GM21447 (cell line): ENCODE results near the gene RNF10.
A peak's percentile ranks its signal among the peaks of the same experiment; 100 is the strongest.
"Not testable (repeated sequence)": the region's sequence is repeated elsewhere in the genome, so short reads cannot be mapped to it uniquely, and the experiment has no call there.

ENCODE experiments used
- ATAC-seq: cut with Tn5 transposase; IDR thresholded peaks from one replicate; pipeline ENCODE4 v1.9.1; 2021; ENCODE audit not compliant: unreplicated experiment

The RNF10 gene

GRCh38 chr12:120534203-120534702 is at the start of gene RNF10:
TSS of gene RNF10 (plus strand) at chr12:120534356. CDS start at chr12:120534812, 456 bp downstream.
- peak; percentile 70 for ATAC-seq

- ATAC-seq: no peak
Observed at GRCh38 chr12:120485961-120486881, 47.9 kb upstream of the RNF10 start.

- ATAC-seq: not testable (repeated sequence)
Observed at GRCh38 chr12:120487552-120487951, 46.6 kb upstream of the RNF10 start.

GRCh38 chr12:120488057-120488640 is 46.0 kb upstream of the RNF10 start:
- no peak for ATAC-seq

- no peak for ATAC-seq
Observed at GRCh38 chr12:120489018-120489417, 45.1 kb upstream of the RNF10 start.

- no peak for ATAC-seq
Observed at GRCh38 chr12:120490325-120490724, 43.8 kb upstream of the RNF10 start.

GRCh38 chr12:120490833-120491512 is 43.2 kb upstream of the RNF10 start:
- no peak for ATAC-seq

GRCh38 chr12:120495186-120495730 is 38.9 kb upstream of the RNF10 start:
- no peak for ATAC-seq

GRCh38 chr12:120495731-120496412 is 38.3 kb upstream of the RNF10 start, which contains the start of gene DYNLL1:
TSS of gene DYNLL1 (plus strand) at chr12:120496113. CDS start at chr12:120496422, 309 bp downstream.
- ATAC-seq: peak; percentile 94

GRCh38 chr12:120496413-120497340 is 37.5 kb upstream of the RNF10 start:
- peak; percentile 21 for ATAC-seq

- ATAC-seq: no peak
Observed at GRCh38 chr12:120497524-120498150, 36.5 kb upstream of the RNF10 start.

- ATAC-seq: no peak
Observed at GRCh38 chr12:120498870-120499515, 35.2 kb upstream of the RNF10 start.

- no peak for ATAC-seq
Observed at GRCh38 chr12:120500581-120500980, 33.6 kb upstream of the RNF10 start.

GRCh38 chr12:120504587-120504986 is 29.6 kb upstream of the RNF10 start:
- ATAC-seq: no peak

GRCh38 chr12:120508537-120508936 is 25.6 kb upstream of the RNF10 start:
- ATAC-seq: no peak

- no peak for ATAC-seq
Observed at GRCh38 chr12:120514002-120514401, 20.2 kb upstream of the RNF10 start.

- no peak for ATAC-seq
Observed at GRCh38 chr12:120515496-120515895, 18.7 kb upstream of the RNF10 start.

GRCh38 chr12:120519324-120519723 is 14.8 kb upstream of the RNF10 start:
- ATAC-seq: not testable (repeated sequence)
